IPS DF 4.7 (cell line): ENCODE data around the gene MTG1.
"Not testable (repeated sequence)": the region's sequence is repeated elsewhere in the genome, so short reads cannot be mapped to it uniquely, and the experiment has no call there.

ENCODE experiments used
- DNase-seq: peaks from one replicate; pipeline ENCODE4 v3.0.0-alpha.2; 2013; ENCODE audit warnings: low spot score; ENCODE audit errors: extremely low read depth

Gene MTG1

DNA sequence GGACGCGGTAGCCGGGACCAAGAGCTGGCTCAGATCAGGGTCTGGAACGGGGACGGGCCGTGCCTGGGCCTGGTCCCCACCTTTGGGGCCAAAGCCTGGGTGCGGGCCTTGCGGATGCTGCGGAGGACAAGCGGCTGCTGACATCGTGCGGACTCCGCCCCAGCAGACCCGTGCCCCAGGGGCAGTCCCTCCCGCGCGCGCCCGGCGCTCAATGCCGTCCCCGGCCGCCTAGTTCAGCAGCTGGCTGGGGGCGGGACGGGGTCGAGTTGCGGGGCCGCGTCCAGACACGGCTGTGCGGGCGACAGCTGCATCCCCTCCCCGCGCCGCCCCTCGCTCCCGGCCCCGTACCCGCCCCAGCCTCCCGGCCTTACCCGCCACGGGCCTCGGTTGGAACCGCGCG, 30.1 kb downstream of the MTG1 start:
- not testable (repeated sequence) for DNase-seq

GRCh38 chr10:133424601-133425000, 30.6 kb downstream of the MTG1 start, which contains the start of gene SPRN:
SPRN (minus strand) TSS chr10:133424625; CDS start chr10:133423681, 944 bp downstream.
- not testable (repeated sequence) for DNase-seq

GRCh38 chr10:133429571-133429970, 35.6 kb downstream of the MTG1 start:
- DNase-seq: not testable (repeated sequence)

DNA sequence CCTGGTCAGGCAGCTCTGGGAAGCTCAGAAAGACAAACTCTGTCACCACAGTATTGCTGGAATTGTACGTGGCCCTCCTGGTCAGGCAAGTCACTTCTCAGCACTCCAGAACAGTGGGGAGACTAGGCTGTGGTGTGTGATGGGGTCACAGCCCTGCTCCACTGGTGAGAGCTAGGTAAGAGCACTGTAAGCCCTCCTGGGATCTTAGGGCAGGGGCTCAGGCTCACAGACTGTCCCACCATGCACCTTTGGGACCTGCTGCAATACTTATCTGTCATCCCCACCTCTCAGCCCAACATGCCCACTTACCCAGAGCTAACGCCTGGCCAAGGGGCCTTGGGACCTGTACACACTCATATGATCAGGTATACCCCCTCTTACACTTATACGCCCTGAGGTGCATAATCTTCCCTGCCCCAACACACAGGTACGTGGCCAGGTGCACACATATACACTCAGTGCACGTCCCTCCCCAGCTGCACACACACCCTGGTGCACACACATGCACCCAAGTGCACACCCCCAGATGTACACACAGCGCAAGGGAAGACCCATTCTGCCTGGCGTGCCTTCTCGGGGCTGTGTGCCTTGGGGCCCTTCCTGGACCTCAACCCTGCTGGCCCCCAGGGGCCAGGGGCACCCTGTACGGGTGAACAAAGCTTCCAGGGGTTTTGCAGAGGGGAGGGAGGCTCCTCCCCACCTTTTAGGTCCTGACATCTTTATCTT, 38.1 kb downstream of the MTG1 start:
- DNase-seq: not testable (repeated sequence)

DNA sequence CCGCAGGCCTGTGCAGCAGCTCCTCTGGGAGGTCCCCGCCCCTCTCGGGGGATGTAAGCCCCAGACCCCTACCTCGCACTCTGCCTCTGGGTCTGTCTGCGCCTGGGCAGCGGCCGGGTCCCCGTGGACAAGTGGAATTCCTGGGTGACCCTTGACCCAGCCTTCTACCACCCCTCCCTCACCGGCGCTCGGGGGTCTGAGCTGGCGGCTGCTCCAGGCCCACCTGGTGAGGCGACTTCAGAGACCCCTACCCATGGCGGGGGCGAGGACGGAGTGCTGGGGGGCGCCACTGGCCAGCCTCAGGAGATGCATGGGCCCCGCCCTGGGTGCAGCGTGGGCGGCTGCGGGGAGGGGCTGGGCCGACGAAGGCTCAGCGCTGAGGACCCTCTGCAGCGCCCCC, 38.8 kb downstream of the MTG1 start:
- DNase-seq: not testable (repeated sequence)

DNA sequence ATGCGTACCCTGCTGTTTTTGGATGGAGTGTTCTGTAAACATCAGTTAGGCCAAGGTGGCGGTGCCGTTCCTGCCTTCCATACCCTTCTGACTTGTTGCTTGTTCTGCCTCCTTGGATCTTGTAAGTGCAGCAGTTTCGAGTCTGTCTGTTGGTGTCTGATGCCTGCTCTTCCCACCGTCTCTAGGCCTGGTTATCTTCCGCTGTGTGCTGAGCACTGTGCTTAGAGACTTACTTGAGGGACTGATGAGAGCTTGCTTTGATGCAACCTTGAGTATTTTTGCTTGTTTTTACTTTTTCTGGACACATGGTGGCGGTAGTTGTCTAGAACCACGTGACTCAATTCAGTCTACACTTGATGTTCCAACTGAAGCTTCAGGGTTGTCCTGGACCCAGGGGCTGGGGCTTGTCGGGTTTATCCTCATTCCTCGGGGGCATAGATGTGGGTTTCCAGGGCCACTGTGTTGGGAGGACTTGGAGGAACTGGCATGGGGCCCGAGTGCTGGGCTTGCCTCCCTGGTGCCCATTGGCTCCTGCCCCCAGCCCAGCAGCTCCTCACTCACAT, 44.8 kb downstream of the MTG1 start:
- no peak for DNase-seq

DNA sequence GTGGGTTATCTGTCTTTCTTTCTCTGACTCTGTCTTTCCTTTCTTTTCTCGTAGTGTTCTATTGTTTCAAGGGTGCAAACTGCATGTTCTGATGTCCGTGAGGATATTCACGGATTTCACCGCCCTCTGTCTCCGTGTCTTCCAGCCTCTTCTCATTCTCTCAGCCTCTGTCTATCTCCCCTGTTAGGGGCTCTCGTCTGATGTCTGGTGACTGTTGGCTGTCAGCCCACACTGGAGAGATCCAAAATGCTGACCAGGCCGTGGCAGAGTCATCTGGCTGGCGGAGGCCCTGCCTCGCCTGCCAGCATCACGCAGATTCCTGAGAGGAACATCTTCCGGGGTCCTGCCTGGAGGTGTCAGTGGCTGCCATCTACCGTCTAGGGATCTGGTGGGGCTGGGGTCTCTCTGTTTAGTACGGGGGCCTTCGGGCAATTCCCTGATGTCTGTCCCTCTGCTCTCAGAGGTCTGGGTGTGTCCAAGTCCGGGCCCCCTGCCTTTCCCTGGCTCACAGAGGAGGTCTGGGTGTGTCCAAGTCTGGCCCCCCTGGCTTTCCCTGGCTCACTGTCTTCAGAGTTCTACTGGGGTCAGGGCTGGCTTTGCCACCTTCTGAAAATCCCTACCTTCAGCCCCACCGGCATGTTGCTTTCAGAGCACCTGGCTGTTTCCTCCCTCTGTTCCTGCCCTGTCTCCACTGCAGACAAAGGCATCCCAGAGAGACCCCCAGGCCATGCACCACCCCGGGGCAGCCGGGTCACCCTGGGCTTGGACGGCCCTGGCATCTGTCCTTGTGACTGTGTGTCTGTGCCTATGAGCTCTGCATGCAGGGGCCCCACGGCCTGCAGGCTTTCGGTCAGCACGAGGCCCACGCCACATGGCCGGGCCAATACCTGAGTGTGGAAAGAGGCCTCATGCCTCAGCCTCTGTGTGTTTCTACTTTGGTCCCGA, 45.8 kb downstream of the MTG1 start:
- DNase-seq: no peak

DNA sequence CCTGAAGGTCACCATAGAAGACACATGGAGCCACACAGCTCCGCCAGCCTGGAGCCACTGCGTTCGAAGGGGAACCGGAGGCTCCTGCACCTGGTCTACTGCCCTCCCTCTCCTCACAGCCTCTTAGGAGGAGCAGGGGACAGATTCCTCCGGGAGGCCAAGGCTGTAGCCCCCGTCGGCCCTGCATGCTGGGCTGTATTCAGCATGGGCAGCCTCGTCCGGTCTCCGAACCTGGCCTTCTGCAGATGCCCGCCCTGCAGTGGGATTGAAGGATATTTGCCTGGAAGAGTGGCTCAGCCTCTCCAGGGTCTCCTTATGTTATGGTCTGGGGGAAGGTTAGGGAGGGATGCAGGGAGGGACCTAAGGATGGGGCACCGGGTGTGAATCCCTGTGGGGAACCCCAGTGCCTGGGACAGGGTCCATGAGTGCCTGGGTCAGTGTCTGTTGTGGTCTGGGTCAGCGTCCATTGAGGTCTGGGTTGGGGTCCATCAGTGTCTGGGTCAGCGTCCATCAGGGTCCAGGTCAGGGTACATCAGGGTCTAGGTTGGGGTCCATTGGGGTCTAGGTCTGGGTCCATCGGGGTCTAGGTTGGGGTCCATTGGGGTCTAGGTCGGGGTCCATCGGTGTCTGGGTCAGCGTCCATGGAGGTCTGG, 46.8 kb downstream of the MTG1 start:
- no peak for DNase-seq

DNA sequence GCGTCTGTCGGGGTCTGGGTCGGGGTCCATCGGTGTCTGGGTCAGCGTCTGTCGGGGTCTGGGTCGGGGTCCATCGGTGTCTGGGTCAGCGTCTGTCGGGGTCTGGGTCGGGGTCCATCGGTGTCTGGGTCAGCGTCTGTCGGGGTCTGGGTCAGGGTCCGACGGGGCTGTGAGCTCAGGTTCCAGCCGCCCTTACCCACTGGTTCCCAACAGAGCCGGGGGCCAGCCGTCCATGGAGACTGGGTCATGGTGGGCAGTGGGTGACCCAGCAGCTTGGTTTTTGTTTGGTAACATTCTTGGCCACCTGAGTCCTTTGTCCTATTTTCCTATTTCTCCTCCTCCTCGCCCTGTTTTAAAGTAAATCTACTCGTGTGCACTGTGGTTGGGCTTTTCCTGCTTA, 47.4 kb downstream of the MTG1 start:
- DNase-seq: not testable (repeated sequence)

GRCh38 chr10:133441780-133442179, 47.8 kb downstream of the MTG1 start:
- DNase-seq: no peak

GRCh38 chr10:133442191-133442966, 48.4 kb downstream of the MTG1 start:
- no peak for DNase-seq

GRCh38 chr10:133442967-133443924, 49.3 kb downstream of the MTG1 start:
- DNase-seq: no peak

- no peak for DNase-seq
Observed at GRCh38 chr10:133444342-133445267, 50.6 kb downstream of the MTG1 start.

DNA sequence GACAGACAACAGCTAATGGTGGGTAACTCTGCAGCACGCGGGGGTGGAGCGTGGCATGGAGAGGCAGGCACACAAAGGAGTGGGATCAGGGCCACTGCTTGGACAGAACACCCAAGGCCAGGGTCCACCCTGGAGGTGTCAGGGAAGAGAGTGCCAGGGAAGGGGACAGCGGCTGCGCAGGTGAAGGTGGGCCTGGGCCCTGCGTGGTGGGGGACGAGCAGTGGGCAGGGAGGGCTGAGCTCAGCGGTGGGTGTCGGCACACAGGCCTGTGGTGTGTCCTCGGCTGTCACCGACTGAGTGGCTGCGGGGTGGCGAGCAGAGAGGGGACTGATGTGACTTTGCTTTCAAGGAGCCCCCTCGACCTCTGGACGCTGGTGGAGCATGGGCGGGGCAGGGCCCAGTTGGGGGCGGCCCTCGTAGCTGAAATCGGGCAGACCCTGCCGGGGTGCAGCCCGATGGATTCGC, 51.3 kb downstream of the MTG1 start:
- no peak for DNase-seq

GRCh38 chr10:133445751-133446708, 52.1 kb downstream of the MTG1 start:
- DNase-seq: no peak

DNA sequence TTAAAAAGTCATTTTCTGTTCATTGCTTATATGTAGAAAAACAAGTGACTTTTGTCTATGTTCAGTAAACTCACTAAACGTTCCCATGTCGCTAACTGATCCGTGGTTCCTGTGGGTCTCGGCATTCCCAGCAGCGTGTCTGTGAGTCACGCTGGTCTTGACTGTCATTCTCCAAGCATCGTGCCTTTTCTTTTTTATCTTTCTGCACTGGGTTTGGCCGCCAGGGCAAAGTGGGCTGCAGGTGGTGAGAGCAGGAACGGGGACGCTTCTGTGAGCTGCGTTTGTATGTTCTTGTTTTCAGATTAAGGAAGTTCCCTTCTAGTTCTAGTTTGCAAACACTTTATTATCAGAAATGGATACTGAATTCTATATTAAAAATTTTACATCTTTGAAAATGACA, 53.0 kb downstream of the MTG1 start:
- no peak for DNase-seq

DNA sequence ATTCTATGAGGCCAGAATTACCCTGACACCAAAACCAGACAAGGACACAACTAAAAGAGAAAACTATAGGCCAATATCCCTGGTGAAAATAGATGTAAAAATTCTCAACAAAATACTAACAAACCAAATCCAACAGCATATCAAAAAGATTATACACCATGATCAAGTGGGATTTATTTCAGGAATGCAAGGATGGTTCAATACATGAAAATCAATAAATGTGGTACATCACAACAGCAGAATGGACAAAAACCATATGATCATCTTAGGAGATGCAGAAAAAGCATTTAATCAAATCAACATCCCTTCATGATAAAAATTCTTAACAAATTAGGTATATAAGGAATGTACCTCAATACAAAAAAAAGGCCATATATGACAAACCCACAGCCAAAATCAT, 54.2 kb downstream of the MTG1 start:
- DNase-seq: no peak
